DOHH2 (cell line): ENCODE measurements around the gene NT5DC1.

Source experiments
- H3F3A ChIP-seq: fragments of 200-600 bp; sonication (generic), shearing (Covaris generic); 2 replicates; pipeline ENCODE4 v1.6.0; 2016; ENCODE audit warnings: antibody characterized with exemption, mild to moderate bottlenecking; ENCODE audit not compliant: control insufficient read depth, insufficient read depth
- H3K27ac ChIP-seq: fragments of 200-600 bp; sonication (generic); 2 replicates; pipeline ENCODE4 v1.5.1; 2014; ENCODE audit warnings: low read depth, mild to moderate bottlenecking, low read length, moderate library complexity
- H3K27me3 ChIP-seq: fragments of 200-600 bp; sonication (generic); 2 replicates; pipeline ENCODE4 v1.6.1; 2014; ENCODE audit warnings: mild to moderate bottlenecking, low read length, mixed read lengths; ENCODE audit not compliant: control insufficient read depth
- H3K36me3 ChIP-seq: fragments of 200-600 bp; sonication (generic); 2 replicates; pipeline ENCODE4 v1.6.1; 2014; ENCODE audit warnings: mild to moderate bottlenecking, low read length, moderate library complexity, mixed read lengths; ENCODE audit not compliant: control insufficient read depth
- H3K4me1 ChIP-seq: fragments of 200-600 bp; sonication (generic); 2 replicates; pipeline ENCODE4 v1.6.1; 2014; ENCODE audit warnings: mild to moderate bottlenecking, low read length, mixed read lengths; ENCODE audit not compliant: control insufficient read depth
- H3K4me2 ChIP-seq: fragments of 200-600 bp; sonication (generic); 2 replicates; pipeline ENCODE4 v1.6.0; 2014; ENCODE audit warnings: mild to moderate bottlenecking, low read length, moderate library complexity
- H3K4me3 ChIP-seq: fragments of 200-600 bp; sonication (generic); 2 replicates; pipeline ENCODE4 v1.5.1; 2014; ENCODE audit warnings: mild to moderate bottlenecking, low read length, mixed read lengths
- H3K79me2 ChIP-seq: fragments of 200-600 bp; sonication (generic); 2 replicates; pipeline ENCODE4 v1.6.1; 2014; ENCODE audit warnings: mild to moderate bottlenecking, low read length, mixed read lengths; ENCODE audit not compliant: control insufficient read depth
- H3K9me2 ChIP-seq: fragments of 200-600 bp; sonication (generic); replicated peaks from 2 replicates; pipeline ENCODE4 v1.6.1; 2014; ENCODE audit warnings: mild to moderate bottlenecking, low read length, mixed read lengths; ENCODE audit not compliant: control insufficient read depth
- H3K9me3 ChIP-seq: fragments of 200-600 bp; sonication (generic); 2 replicates; pipeline ENCODE4 v1.6.1; 2014; ENCODE audit warnings: antibody characterized with exemption, low read length, mixed read lengths; ENCODE audit not compliant: control insufficient read depth, insufficient read depth
- H4K20me1 ChIP-seq: fragments of 200-600 bp; sonication (generic); 2 replicates; pipeline ENCODE4 v1.6.0; 2014; ENCODE audit warnings: low read depth, mild to moderate bottlenecking, antibody characterized with exemption, low read length, moderate library complexity; ENCODE audit not compliant: control insufficient read depth, insufficient read depth
- CTCF ChIP-seq: fragments of 200-600 bp; sonication (generic); IDR thresholded peaks from one replicate; pipeline ENCODE4 v1.5.1; 2014; ENCODE audit warnings: antibody characterized with exemption, mild to moderate bottlenecking, low read depth, low read length; ENCODE audit not compliant: poor library complexity, severe bottlenecking
- EZH2phosphoT487 ChIP-seq: fragments of 200-600 bp; sonication (generic); IDR thresholded peaks from 2 replicates; pipeline ENCODE4 v1.6.1; 2017; ENCODE audit warnings: borderline replicate concordance, mild to moderate bottlenecking, antibody characterized with exemption, low read length, moderate library complexity, mixed read lengths

Gene NT5DC1

GRCh38 chr6:116280161-116280932 lies 179.7 kb downstream of the NT5DC1 start:
- Histone ChIP-seq H3K9me2 (no peaks in the 10 kb centered on the region), H3K4me3 (peak overlapping the region; percentile 84), H4K20me1 (peaks cover 14% of the 10 kb centered on the region; the same call in 1 of the 2 replicates), H3K27me3 (no peaks in the 10 kb centered on the region), H3K9me3 (no peaks in the 10 kb centered on the region), H3K36me3 (peaks cover 25% of the 10 kb centered on the region), H3K79me2 (peaks cover 43% of the 10 kb centered on the region), H3K4me2 (peak overlapping the region; percentile 79), H3K27ac (peak overlapping the region; percentile 63; the same call in 1 of the 2 replicates), H3F3A (no peaks in the 10 kb centered on the region), H3K4me1 (peaks cover 42% of the 10 kb centered on the region)
- TF ChIP-seq CTCF (no peak), EZH2phosphoT487 (no peak)

- peaks cover 25% of the 10 kb centered on the region for H3K36me3 ChIP-seq
- H3K27ac ChIP-seq, result no peak overlapping the region
- peaks cover 38% of the 10 kb centered on the region for H3K79me2 ChIP-seq
- H3K9me3 ChIP-seq, result no peaks in the 10 kb centered on the region
- H3K4me3 ChIP-seq, result peak overlapping the region; percentile 84
- no peaks in the 10 kb centered on the region for H3K9me2 ChIP-seq
- peaks cover 37% of the 10 kb centered on the region for H3K4me1 ChIP-seq
- no peaks in the 10 kb centered on the region for H3F3A ChIP-seq
- no peaks in the 10 kb centered on the region for H3K27me3 ChIP-seq
- H3K4me2 ChIP-seq, result peak overlapping the region; percentile 79
- H4K20me1 ChIP-seq, result peaks cover 14% of the 10 kb centered on the region; the same call in 1 of the 2 replicates
- TF ChIP-seq CTCF (no peak), EZH2phosphoT487 (no peak)
Observed at GRCh38 chr6:116280933-116281316, 180.3 kb downstream of the NT5DC1 start.

DNA sequence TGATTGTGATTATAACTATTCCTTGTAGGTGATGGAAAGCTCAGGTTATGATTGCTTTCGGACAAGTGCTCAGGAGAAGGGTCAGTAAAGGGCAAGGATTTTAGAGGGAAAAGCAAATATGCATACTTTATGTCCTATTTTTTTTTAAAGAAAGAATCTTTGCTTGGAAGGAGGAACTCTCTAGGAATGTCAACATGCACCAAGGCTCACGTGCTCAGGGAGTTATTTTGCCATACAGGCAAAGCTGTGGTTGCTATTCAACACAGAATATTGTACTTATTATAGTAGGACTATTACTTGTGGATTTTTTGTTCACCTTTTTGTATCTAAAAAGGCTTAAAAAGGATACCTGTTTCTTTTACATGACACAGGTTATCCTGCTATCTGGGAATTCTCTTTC lies 182.0 kb downstream of the NT5DC1 start:
- Histone ChIP-seq H3F3A (no peaks in the 10 kb centered on the region), H3K4me3 (no peak overlapping the region), H3K36me3 (peaks cover 11% of the 10 kb centered on the region), H3K4me1 (peaks cover 19% of the 10 kb centered on the region), H3K79me2 (peaks cover 20% of the 10 kb centered on the region), H3K27me3 (no peaks in the 10 kb centered on the region), H3K27ac (no peak overlapping the region), H3K9me2 (no peaks in the 10 kb centered on the region), H4K20me1 (no peaks in the 10 kb centered on the region), H3K4me2 (no peak overlapping the region), H3K9me3 (no peaks in the 10 kb centered on the region)
- TF ChIP-seq EZH2phosphoT487 (no peak), CTCF (no peak)
